ENCODE measurements around the gene SIX2. TPM values are rescaled to one million over a fixed set of nuclear protein-coding genes. Genes with fewer than 3 reads are reported as not detected.

SIX2 gene
- total and polyA plus RNA-seq, 2 experiments from 2014 or later = 0.87 to 1.3 TPM

DNA sequence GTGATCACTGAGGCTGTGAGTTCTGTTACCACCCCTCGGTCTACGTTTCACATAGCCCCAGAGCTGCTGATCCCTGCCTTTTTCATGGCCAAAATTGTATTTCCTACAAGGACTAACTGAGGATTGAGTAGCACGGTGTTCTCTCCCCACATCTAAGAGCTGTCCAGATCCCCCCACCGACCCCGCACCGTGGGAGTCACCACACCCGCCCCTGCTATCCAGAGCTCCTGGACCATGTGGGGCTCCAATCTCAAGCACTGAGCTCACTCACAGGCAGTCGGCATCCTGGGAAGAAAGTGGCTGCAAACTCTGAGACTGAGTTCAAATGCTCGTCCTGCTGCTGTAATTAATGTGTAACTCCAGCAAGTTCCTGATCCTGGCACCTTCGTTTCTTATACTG is 9.7 kb downstream of the SIX2 start:
- Histone ChIP-seq H3K36me3 (ENCODE audit: insufficient read depth) (no peaks in the 10 kb centered on the region), H3K4me3 (peak overlapping the region; percentile 59; the same call in 1 of the 2 replicates), H3K27me3 (ENCODE audit: insufficient read depth) (peaks cover 89% of the 10 kb centered on the region), H4K20me1 (replicated peaks; ENCODE audit: insufficient read depth) (peaks cover 5% of the 10 kb centered on the region), H2AFZ (no peak overlapping the region), H3F3A (replicated peaks; ENCODE audit: low read depth) (peaks cover 10% of the 10 kb centered on the region; the same call in 1 of the 2 replicates), H3K4me2 (no peak overlapping the region), H3K79me2 (replicated peaks; ENCODE audit: insufficient read depth) (no peaks in the 10 kb centered on the region), H3K4me1 (ENCODE audit: insufficient read depth) (peaks cover 32% of the 10 kb centered on the region), H3K9me2 (ENCODE audit: insufficient read depth) (0 out of 2 replicates have a peak, but pooled peaks cover 4% of the 10 kb centered on the region), H3K27ac (ENCODE audit: low read depth) (no peak overlapping the region)
- ATAC-seq (no peak), DNase-seq (ENCODE audit: low spot score) (no peak)
- Mint-ChIP-seq H3K4me1 (peaks cover 22% of the 10 kb centered on the region), H3K4me3 (no peak overlapping the region; the same call in 2 of the 3 replicates), H3K27ac (no peak overlapping the region), H3K36me3 (ENCODE audit: low read depth) (no peaks in the 10 kb centered on the region), H3K27me3 (ENCODE audit: insufficient read depth, low read depth, poor library complexity) (peaks cover 70% of the 10 kb centered on the region), H3K9me3 (peaks cover 3% of the 10 kb centered on the region; the same call in 2 of the 3 replicates)
- TF ChIP-seq STAT1 (IDR thresholded peaks at IDR 0.05; ENCODE audit: unreplicated experiment) (no peak), POLR2AphosphoS5 (IDR thresholded peaks at IDR 0.05; ENCODE audit: low read depth) (no peak), NANOG (IDR thresholded peaks at IDR 0.05; ENCODE audit: borderline replicate concordance) (no peak), CREB1 (CRISPR knock-in tag; IDR thresholded peaks at IDR 0.05; ENCODE audit: low read depth) (no peak), EZH2 (IDR thresholded peaks at IDR 0.05; ENCODE audit: low read depth, unreplicated experiment) (no peak), ZNF331 (CRISPR knock-in tag; IDR thresholded peaks at IDR 0.05; ENCODE audit: low read depth) (no peak), JUNB (IDR thresholded peaks at IDR 0.05; ENCODE audit: unreplicated experiment) (no peak), EZH2phosphoT487 (IDR thresholded peaks at IDR 0.05; ENCODE audit: unreplicated experiment) (no peak), ZNF114 (CRISPR knock-in tag; IDR thresholded peaks at IDR 0.05) (no peak)
- TF ChIP-seq, protein P1, sequence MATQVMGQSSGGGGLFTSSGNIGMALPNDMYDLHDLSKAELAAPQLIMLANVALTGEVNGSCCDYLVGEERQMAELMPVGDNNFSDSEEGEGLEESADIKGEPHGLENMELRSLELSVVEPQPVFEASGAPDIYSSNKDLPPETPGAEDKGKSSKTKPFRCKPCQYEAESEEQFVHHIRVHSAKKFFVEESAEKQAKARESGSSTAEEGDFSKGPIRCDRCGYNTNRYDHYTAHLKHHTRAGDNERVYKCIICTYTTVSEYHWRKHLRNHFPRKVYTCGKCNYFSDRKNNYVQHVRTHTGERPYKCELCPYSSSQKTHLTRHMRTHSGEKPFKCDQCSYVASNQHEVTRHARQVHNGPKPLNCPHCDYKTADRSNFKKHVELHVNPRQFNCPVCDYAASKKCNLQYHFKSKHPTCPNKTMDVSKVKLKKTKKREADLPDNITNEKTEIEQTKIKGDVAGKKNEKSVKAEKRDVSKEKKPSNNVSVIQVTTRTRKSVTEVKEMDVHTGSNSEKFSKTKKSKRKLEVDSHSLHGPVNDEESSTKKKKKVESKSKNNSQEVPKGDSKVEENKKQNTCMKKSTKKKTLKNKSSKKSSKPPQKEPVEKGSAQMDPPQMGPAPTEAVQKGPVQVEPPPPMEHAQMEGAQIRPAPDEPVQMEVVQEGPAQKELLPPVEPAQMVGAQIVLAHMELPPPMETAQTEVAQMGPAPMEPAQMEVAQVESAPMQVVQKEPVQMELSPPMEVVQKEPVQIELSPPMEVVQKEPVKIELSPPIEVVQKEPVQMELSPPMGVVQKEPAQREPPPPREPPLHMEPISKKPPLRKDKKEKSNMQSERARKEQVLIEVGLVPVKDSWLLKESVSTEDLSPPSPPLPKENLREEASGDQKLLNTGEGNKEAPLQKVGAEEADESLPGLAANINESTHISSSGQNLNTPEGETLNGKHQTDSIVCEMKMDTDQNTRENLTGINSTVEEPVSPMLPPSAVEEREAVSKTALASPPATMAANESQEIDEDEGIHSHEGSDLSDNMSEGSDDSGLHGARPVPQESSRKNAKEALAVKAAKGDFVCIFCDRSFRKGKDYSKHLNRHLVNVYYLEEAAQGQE (IDR thresholded peaks at IDR 0.05; ENCODE audit: unreplicated experiment) = no peak
- TF ChIP-seq, protein P2, sequence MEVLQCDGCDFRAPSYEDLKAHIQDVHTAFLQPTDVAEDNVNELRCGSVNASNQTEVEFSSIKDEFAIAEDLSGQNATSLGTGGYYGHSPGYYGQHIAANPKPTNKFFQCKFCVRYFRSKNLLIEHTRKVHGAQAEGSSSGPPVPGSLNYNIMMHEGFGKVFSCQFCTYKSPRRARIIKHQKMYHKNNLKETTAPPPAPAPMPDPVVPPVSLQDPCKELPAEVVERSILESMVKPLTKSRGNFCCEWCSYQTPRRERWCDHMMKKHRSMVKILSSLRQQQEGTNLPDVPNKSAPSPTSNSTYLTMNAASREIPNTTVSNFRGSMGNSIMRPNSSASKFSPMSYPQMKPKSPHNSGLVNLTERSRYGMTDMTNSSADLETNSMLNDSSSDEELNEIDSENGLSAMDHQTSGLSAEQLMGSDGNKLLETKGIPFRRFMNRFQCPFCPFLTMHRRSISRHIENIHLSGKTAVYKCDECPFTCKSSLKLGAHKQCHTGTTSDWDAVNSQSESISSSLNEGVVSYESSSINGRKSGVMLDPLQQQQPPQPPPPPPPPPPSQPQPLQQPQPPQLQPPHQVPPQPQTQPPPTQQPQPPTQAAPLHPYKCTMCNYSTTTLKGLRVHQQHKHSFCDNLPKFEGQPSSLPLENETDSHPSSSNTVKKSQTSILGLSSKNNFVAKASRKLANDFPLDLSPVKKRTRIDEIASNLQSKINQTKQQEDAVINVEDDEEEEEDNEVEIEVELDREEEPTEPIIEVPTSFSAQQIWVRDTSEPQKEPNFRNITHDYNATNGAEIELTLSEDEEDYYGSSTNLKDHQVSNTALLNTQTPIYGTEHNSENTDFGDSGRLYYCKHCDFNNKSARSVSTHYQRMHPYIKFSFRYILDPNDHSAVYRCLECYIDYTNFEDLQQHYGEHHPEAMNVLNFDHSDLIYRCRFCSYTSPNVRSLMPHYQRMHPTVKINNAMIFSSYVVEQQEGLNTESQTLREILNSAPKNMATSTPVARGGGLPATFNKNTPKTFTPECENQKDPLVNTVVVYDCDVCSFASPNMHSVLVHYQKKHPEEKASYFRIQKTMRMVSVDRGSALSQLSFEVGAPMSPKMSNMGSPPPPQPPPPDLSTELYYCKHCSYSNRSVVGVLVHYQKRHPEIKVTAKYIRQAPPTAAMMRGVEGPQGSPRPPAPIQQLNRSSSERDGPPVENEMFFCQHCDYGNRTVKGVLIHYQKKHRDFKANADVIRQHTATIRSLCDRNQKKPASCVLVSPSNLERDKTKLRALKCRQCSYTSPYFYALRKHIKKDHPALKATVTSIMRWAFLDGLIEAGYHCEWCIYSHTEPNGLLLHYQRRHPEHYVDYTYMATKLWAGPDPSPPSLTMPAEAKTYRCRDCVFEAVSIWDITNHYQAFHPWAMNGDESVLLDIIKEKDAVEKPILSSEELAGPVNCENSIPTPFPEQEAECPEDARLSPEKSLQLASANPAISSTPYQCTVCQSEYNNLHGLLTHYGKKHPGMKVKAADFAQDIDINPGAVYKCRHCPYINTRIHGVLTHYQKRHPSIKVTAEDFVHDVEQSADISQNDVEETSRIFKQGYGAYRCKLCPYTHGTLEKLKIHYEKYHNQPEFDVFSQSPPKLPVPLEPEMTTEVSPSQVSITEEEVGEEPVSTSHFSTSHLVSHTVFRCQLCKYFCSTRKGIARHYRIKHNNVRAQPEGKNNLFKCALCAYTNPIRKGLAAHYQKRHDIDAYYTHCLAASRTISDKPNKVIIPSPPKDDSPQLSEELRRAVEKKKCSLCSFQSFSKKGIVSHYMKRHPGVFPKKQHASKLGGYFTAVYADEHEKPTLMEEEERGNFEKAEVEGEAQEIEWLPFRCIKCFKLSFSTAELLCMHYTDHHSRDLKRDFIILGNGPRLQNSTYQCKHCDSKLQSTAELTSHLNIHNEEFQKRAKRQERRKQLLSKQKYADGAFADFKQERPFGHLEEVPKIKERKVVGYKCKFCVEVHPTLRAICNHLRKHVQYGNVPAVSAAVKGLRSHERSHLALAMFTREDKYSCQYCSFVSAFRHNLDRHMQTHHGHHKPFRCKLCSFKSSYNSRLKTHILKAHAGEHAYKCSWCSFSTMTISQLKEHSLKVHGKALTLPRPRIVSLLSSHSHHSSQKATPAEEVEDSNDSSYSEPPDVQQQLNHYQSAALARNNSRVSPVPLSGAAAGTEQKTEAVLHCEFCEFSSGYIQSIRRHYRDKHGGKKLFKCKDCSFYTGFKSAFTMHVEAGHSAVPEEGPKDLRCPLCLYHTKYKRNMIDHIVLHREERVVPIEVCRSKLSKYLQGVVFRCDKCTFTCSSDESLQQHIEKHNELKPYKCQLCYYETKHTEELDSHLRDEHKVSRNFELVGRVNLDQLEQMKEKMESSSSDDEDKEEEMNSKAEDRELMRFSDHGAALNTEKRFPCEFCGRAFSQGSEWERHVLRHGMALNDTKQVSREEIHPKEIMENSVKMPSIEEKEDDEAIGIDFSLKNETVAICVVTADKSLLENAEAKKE (CRISPR knock-in tag; IDR thresholded peaks at IDR 0.05) = no peak
- TF ChIP-seq, protein P3, sequence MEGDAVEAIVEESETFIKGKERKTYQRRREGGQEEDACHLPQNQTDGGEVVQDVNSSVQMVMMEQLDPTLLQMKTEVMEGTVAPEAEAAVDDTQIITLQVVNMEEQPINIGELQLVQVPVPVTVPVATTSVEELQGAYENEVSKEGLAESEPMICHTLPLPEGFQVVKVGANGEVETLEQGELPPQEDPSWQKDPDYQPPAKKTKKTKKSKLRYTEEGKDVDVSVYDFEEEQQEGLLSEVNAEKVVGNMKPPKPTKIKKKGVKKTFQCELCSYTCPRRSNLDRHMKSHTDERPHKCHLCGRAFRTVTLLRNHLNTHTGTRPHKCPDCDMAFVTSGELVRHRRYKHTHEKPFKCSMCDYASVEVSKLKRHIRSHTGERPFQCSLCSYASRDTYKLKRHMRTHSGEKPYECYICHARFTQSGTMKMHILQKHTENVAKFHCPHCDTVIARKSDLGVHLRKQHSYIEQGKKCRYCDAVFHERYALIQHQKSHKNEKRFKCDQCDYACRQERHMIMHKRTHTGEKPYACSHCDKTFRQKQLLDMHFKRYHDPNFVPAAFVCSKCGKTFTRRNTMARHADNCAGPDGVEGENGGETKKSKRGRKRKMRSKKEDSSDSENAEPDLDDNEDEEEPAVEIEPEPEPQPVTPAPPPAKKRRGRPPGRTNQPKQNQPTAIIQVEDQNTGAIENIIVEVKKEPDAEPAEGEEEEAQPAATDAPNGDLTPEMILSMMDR (conservative IDR thresholded peaks at IDR 0.05; ENCODE audit: low read depth in 2 of 2) = no peak
- TF ChIP-seq, protein P4, sequence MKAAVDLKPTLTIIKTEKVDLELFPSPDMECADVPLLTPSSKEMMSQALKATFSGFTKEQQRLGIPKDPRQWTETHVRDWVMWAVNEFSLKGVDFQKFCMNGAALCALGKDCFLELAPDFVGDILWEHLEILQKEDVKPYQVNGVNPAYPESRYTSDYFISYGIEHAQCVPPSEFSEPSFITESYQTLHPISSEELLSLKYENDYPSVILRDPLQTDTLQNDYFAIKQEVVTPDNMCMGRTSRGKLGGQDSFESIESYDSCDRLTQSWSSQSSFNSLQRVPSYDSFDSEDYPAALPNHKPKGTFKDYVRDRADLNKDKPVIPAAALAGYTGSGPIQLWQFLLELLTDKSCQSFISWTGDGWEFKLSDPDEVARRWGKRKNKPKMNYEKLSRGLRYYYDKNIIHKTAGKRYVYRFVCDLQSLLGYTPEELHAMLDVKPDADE (IDR thresholded peaks at IDR 0.05) = no peak
